Stomach smooth muscle (tissue), 2 donors: ENCODE measurements around the gene CPPED1.
"Not testable (repeated sequence)": the region's sequence is repeated elsewhere in the genome, so short reads cannot be mapped to it uniquely, and the experiment has no call there.

Experiments used
- H3K27ac ChIP-seq: one replicate; pipeline ENCODE4 v1.7.0; 2013; ENCODE audit warnings: mild to moderate bottlenecking, low read length, inconsistent platforms
- H3K27me3 ChIP-seq, 2 donors: one replicate each; pipeline ENCODE4 v1.7.0; 2013; ENCODE audit warnings: low read length in 2 of 2; ENCODE audit not compliant: insufficient read depth in 2 of 2, control insufficient read depth in 1 of 2
- H3K36me3 ChIP-seq, 2 donors: one replicate each; pipeline ENCODE4 v1.7.0; 2013; ENCODE audit warnings: low read length in 2 of 2; ENCODE audit not compliant: control insufficient read depth in 2 of 2, insufficient read depth in 2 of 2
- H3K4me1 ChIP-seq: one replicate; pipeline ENCODE4 v1.7.0; 2013; ENCODE audit warnings: low read length; ENCODE audit not compliant: control insufficient read depth, insufficient read depth
- H3K4me3 ChIP-seq, 2 donors: one replicate each; pipeline ENCODE4 v1.7.0; 2013; ENCODE audit warnings: low read length in 2 of 2
- H3K9ac ChIP-seq, 2 donors: one replicate each; pipeline ENCODE4 v1.7.0; 2013; ENCODE audit warnings: low read length in 2 of 2, mild to moderate bottlenecking in 1 of 2
- H3K9me3 ChIP-seq, 2 donors: one replicate each; pipeline ENCODE4 v1.7.0; 2013; ENCODE audit warnings: low read length in 2 of 2; ENCODE audit not compliant: control insufficient read depth in 2 of 2
- donor health status: healthy.
- donor health status: Pancreatic carcinoma.

CPPED1 gene

GRCh38 chr16:12802048-12802447, 1.6 kb downstream of the CPPED1 start:
- Histone ChIP-seq H3K27me3 (no peaks in the 10 kb centered on the region), H3K36me3 (no peaks in the 10 kb centered on the region), H3K27ac (no peak overlapping the region), H3K4me1 (peaks cover 9% of the 10 kb centered on the region), H3K9ac (no peak overlapping the region), H3K4me3 (no peak overlapping the region), H3K9me3 (no peaks in the 10 kb centered on the region)

DNA sequence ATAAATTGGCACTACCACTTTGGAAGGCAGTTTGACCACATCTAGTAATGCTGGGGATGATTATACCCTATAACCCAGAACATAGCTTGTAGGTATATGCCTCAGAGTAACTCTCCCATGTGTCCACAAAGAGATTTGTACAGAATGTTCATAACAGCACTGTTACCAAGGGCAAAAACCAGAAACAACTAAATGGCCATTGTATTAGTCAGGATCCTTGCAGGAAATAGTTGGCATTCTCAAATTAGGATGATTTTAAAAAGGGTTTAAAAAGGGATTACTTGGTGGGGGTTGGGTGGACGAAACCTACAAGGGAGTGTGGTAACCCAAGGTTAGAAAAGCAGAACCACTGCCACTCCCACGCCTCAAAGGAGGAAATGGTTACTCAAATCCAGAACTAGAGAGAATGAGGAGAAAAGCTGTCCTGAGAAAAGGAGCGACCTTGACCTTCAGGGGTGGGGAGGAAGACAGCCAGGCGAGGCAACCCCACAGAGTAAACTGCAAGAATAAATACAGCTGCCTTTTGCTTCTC, 2.1 kb downstream of the CPPED1 start:
- Histone ChIP-seq H3K4me3 (no peak overlapping the region), H3K9me3 (no peaks in the 10 kb centered on the region), H3K4me1 (peaks cover 9% of the 10 kb centered on the region), H3K27ac (no peak overlapping the region), H3K36me3 (no peaks in the 10 kb centered on the region), H3K9ac (no peak overlapping the region), H3K27me3 (no peaks in the 10 kb centered on the region)

- H3K9ac ChIP-seq, result no peak overlapping the region
- H3K4me3 ChIP-seq, result no peak overlapping the region
- H3K27ac ChIP-seq, result no peak overlapping the region
Observed at GRCh38 chr16:12800817-12801216, 2.9 kb downstream of the CPPED1 start.

GRCh38 chr16:12799996-12800395, 3.7 kb downstream of the CPPED1 start:
- not testable (repeated sequence) for H3K4me3 ChIP-seq, H3K9ac ChIP-seq, H3K27ac ChIP-seq, H3K9me3 ChIP-seq, H3K27me3 ChIP-seq, H3K36me3 ChIP-seq, H3K4me1 ChIP-seq

More at GRCh38 chr16:12800817-12801216, 2.9 kb downstream of the CPPED1 start:
- no peaks in the 10 kb centered on the region for H3K9me3 ChIP-seq
- H3K27me3 ChIP-seq, result no peaks in the 10 kb centered on the region
- H3K4me1 ChIP-seq, result peaks cover 9% of the 10 kb centered on the region
- no peaks in the 10 kb centered on the region for H3K36me3 ChIP-seq

DNA sequence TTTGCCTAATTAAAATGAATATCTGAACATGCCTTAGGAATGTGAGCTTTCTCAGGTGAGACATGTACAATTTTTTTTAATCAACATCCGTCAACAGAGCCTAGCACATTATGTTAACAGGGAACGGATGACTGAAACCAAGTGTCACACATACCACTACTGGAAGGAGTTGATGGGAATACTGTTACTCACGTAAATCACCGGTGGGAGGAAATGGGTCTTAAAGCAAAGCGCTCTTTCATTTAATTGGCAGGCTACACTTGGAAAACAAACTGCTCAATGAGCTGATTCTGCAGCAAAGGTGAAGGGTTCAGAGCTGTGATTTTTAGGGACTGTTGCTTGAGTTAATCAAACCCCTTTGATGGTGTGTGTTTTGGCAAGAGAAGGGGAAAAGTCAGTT, 4.8 kb downstream of the CPPED1 start:
- H3K27me3 ChIP-seq, result no peaks in the 10 kb centered on the region
- H3K9me3 ChIP-seq, result no peaks in the 10 kb centered on the region
- no peak overlapping the region for H3K9ac ChIP-seq
- H3K4me3 ChIP-seq, result no peak overlapping the region
- H3K27ac ChIP-seq, result no peak overlapping the region
- H3K4me1 ChIP-seq, result peaks cover 8% of the 10 kb centered on the region
- H3K36me3 ChIP-seq, result no peaks in the 10 kb centered on the region

DNA sequence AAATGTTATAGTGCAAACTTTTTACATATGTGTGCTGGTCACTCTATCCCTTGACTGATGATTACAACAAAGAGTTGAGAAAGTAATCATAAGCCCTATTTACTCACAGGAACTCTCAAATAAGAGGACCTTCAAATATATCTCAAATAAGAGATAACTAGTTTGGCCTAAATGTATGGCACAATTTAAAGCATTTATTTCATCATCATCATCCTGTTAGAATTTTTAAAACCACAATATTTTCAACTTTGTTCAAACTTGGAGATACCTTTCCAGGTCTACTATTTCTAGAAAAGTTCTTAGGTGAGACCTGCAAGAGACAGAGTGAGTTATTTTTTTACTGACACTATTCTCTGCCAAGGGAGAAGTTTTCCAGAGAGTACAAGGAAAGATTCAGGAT, 5.5 kb downstream of the CPPED1 start:
- Histone ChIP-seq H3K9me3 (no peaks in the 10 kb centered on the region), H3K27me3 (no peaks in the 10 kb centered on the region), H3K36me3 (no peaks in the 10 kb centered on the region), H3K4me1 (peaks cover 8% of the 10 kb centered on the region), H3K27ac (no peak overlapping the region), H3K9ac (no peak overlapping the region), H3K4me3 (no peak overlapping the region)

- Histone ChIP-seq H3K27ac (no peak overlapping the region), H3K36me3 (no peaks in the 10 kb centered on the region), H3K9me3 (no peaks in the 10 kb centered on the region), H3K27me3 (no peaks in the 10 kb centered on the region), H3K9ac (no peak overlapping the region), H3K4me3 (no peak overlapping the region), H3K4me1 (peaks cover 3% of the 10 kb centered on the region)
Observed at GRCh38 chr16:12796498-12796897, 7.2 kb downstream of the CPPED1 start.

GRCh38 chr16:12794486-12795387, 8.9 kb downstream of the CPPED1 start:
- Histone ChIP-seq H3K27me3 (no peaks in the 10 kb centered on the region), H3K9ac (no peak overlapping the region), H3K9me3 (no peaks in the 10 kb centered on the region), H3K4me3 (no peak overlapping the region), H3K4me1 (peaks cover 3% of the 10 kb centered on the region), H3K36me3 (no peaks in the 10 kb centered on the region), H3K27ac (no peak overlapping the region)

GRCh38 chr16:12793865-12794240, 9.8 kb downstream of the CPPED1 start:
- Histone ChIP-seq H3K9me3 (no peaks in the 10 kb centered on the region), H3K27me3 (no peaks in the 10 kb centered on the region), H3K4me3 (no peak overlapping the region), H3K27ac (no peak overlapping the region), H3K36me3 (no peaks in the 10 kb centered on the region), H3K4me1 (peaks cover 3% of the 10 kb centered on the region), H3K9ac (no peak overlapping the region)

GRCh38 chr16:12793120-12793864, 10.4 kb downstream of the CPPED1 start:
- peaks cover 3% of the 10 kb centered on the region for H3K4me1 ChIP-seq
- no peak overlapping the region for H3K4me3 ChIP-seq
- no peaks in the 10 kb centered on the region for H3K27me3 ChIP-seq
- no peak overlapping the region for H3K9ac ChIP-seq
- no peaks in the 10 kb centered on the region for H3K9me3 ChIP-seq
- H3K27ac ChIP-seq, result no peak overlapping the region
- H3K36me3 ChIP-seq, result no peaks in the 10 kb centered on the region

GRCh38 chr16:12792528-12792927, 11.2 kb downstream of the CPPED1 start:
- not testable (repeated sequence) for H3K36me3 ChIP-seq, H3K9ac ChIP-seq, H3K4me1 ChIP-seq, H3K27me3 ChIP-seq, H3K4me3 ChIP-seq, H3K27ac ChIP-seq, H3K9me3 ChIP-seq
